Activated CD8-positive, alpha-beta memory T cell treated with anti-CD3 and anti-CD28 coated beads for 36 hours (primary cell): ENCODE measurements around the gene OCRL. TPM values are rescaled to one million over a fixed set of nuclear protein-coding genes. Genes with fewer than 3 reads are reported as not detected.

Source experiments
- CTCF ChIA-PET: fragments of 350-600 bp; sonication (Branson Sonifier 250); formaldehyde crosslinking; loops from one replicate; lab custom pipeline; 2021; ENCODE audit warnings: antibody characterized with exemption; lab: Charles Lee
- POLR2A ChIA-PET: fragments of 350-600 bp; sonication (Branson Sonifier 250); formaldehyde crosslinking; loops from one replicate; lab custom pipeline; 2021; ENCODE audit warnings: antibody characterized with exemption; lab: Charles Lee
- total RNA-seq, 2 experiments: library from RNA; stranded (reverse); gene quantifications; one replicate each; pipeline ENCODE4 v1.2.3, GENCODE V29; 2021

Gene OCRL
- total RNA-seq, 2 experiments from 2014 or later, result 1.8 TPM

- ChIA-PET CTCF (no interaction called here), POLR2A (no interaction called here)
Measured at GRCh38 chrX:129577473-129577872, 37.4 kb downstream of the OCRL start.

GRCh38 chrX:129577877-129578276 is 37.8 kb downstream of the OCRL start:
- ChIA-PET POLR2A (no interaction called here), CTCF (no interaction called here)

GRCh38 chrX:129581904-129582303 is 41.8 kb downstream of the OCRL start:
- POLR2A ChIA-PET, result no interaction called here

GRCh38 chrX:129585167-129585566 is 45.1 kb downstream of the OCRL start:
- CTCF ChIA-PET, result no interaction called here
- POLR2A ChIA-PET, result no interaction called here

More at GRCh38 chrX:129581904-129582303, 41.8 kb downstream of the OCRL start:
- CTCF ChIA-PET, result no interaction called here

GRCh38 chrX:129585691-129586090 is 45.6 kb downstream of the OCRL start:
- ChIA-PET CTCF (no interaction called here), POLR2A (no interaction called here)

GRCh38 chrX:129586446-129586845 is 46.4 kb downstream of the OCRL start:
- ChIA-PET CTCF (no interaction called here), POLR2A (no interaction called here)

GRCh38 chrX:129590596-129590995 is 50.5 kb downstream of the OCRL start:
- CTCF ChIA-PET, result no interaction called here
- POLR2A ChIA-PET, result no interaction called here

GRCh38 chrX:129593137-129593536 is 53.1 kb downstream of the OCRL start:
- POLR2A ChIA-PET, result no interaction called here
- CTCF ChIA-PET, result no interaction called here

GRCh38 chrX:129594781-129595180 is 54.7 kb downstream of the OCRL start:
- POLR2A ChIA-PET, result no interaction called here
- CTCF ChIA-PET, result no interaction called here

- CTCF ChIA-PET, result interaction anchor here (0.5 kb wide), 1 partner anchor 160 kb away, joined by 3 read pairs; no protein-coding TSS in a partner anchor
- POLR2A ChIA-PET, result no interaction called here
Measured at GRCh38 chrX:129596077-129596476, 56.0 kb downstream of the OCRL start.

- POLR2A ChIA-PET, result no interaction called here
- CTCF ChIA-PET, result no interaction called here
Measured at GRCh38 chrX:129597905-129598304, 57.8 kb downstream of the OCRL start.

GRCh38 chrX:129599499-129599898 is 59.4 kb downstream of the OCRL start:
- CTCF ChIA-PET, result no interaction called here

GRCh38 chrX:129599996-129600395 is 59.9 kb downstream of the OCRL start:
- ChIA-PET POLR2A (no interaction called here), CTCF (no interaction called here)

More at GRCh38 chrX:129599499-129599898, 59.4 kb downstream of the OCRL start:
- POLR2A ChIA-PET, result no interaction called here

GRCh38 chrX:129600981-129601424 is 60.9 kb downstream of the OCRL start:
- ChIA-PET POLR2A (no interaction called here), CTCF (interaction anchor here (0.6 to 1.1 kb wide), 3 partner anchors 460 to 590 kb away, joined by 3 to 6 read pairs (median 3); no protein-coding TSS in a partner anchor)

GRCh38 chrX:129606918-129607317 is 66.9 kb downstream of the OCRL start:
- POLR2A ChIA-PET, result no interaction called here
- CTCF ChIA-PET, result interaction anchor here (1.0 kb wide), 1 partner anchor 119 kb away, joined by 3 read pairs; no protein-coding TSS in a partner anchor

GRCh38 chrX:129608496-129608895 is 68.4 kb downstream of the OCRL start:
- POLR2A ChIA-PET, result no interaction called here
- CTCF ChIA-PET, result interaction anchor here (1.5 kb wide), 1 partner anchor 420 kb away, joined by 3 read pairs; no protein-coding TSS in a partner anchor

- CTCF ChIA-PET, result interaction anchor here (1.5 kb wide), 1 partner anchor 419 kb away, joined by 3 read pairs; no protein-coding TSS in a partner anchor
- POLR2A ChIA-PET, result interaction anchor here (0.6 kb wide), 1 partner anchor 374 kb away, joined by 11 read pairs; no protein-coding TSS in a partner anchor
Measured at GRCh38 chrX:129609395-129609794, 69.3 kb downstream of the OCRL start.

- POLR2A ChIA-PET, result no interaction called here
- CTCF ChIA-PET, result interaction anchor here (0.7 kb wide), 1 partner anchor 448 kb away, joined by 3 read pairs; no protein-coding TSS in a partner anchor
Measured at GRCh38 chrX:129612396-129612795, 72.3 kb downstream of the OCRL start.

- CTCF ChIA-PET, result no interaction called here
- POLR2A ChIA-PET, result no interaction called here
Measured at GRCh38 chrX:129613596-129613995, 73.5 kb downstream of the OCRL start.

- ChIA-PET CTCF (no interaction called here), POLR2A (no interaction called here)
Measured at GRCh38 chrX:129614481-129615255, 74.6 kb downstream of the OCRL start.

GRCh38 chrX:129617420-129617819 is 77.4 kb downstream of the OCRL start:
- ChIA-PET CTCF (no interaction called here), POLR2A (interaction anchor here (0.6 kb wide), 1 partner anchor 344 kb away, joined by 3 read pairs; no protein-coding TSS in a partner anchor)
